ELR (cell line): ENCODE data around the gene ADAMTSL5.
"Not testable (repeated sequence)": the region's sequence is repeated elsewhere in the genome, so short reads cannot be mapped to it uniquely, and the experiment has no call there.

Experiments used
- DNase-seq: peaks from one replicate; pipeline ENCODE4 v3.0.0-alpha.2; 2015; ENCODE audit warnings: low read depth

ADAMTSL5 gene, protein sequence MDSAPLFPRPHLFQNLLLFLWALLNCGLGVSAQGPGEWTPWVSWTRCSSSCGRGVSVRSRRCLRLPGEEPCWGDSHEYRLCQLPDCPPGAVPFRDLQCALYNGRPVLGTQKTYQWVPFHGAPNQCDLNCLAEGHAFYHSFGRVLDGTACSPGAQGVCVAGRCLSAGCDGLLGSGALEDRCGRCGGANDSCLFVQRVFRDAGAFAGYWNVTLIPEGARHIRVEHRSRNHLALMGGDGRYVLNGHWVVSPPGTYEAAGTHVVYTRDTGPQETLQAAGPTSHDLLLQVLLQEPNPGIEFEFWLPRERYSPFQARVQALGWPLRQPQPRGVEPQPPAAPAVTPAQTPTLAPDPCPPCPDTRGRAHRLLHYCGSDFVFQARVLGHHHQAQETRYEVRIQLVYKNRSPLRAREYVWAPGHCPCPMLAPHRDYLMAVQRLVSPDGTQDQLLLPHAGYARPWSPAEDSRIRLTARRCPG

DNA sequence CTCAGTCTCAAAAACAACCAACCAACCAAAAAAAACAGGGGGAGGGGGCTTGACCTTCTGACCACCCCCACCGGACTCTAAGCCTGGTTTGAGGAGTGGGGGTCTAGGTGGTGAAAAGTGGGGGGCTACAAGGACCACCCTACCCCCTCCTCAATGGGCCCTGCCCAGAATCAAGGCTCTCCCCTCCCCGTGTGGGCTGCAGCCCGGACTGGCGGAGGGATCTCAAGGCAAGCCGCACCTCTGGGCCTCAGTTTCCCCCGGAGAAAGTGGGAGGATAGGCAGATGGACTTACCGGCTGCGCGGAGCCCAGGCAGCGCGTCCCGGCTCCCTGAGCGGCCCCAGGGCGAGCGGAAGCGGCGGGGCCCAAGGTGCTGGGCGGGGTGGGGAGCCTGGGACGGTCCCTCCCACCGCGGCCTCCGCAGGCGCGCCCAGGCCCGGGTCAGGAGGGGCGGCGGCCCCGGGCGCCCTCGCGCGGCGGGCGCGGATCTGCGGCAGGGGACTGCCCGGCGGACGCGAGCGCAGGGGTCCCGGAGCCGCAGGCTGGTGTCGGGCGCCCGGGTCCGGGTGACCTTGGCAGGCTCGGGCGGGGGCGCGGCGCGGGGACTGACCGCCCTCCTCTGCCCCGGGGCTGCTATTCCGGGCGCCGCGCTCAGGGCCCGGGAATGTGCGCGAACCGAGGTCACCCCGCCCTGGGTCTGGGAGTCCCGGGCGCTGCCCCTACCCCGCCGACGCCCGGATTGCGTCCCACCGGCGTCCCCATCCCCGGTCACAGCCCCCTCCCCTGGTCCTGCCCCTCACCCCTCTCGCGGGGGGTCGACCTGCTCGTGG is at the start of gene ADAMTSL5:
Gene ADAMTSL5 (minus strand): TSS at position 349 of the 828 bp plus-strand sequence. CDS start 2,076 bp downstream, outside the sequence.
- DNase-seq: peak; percentile 81

DNA sequence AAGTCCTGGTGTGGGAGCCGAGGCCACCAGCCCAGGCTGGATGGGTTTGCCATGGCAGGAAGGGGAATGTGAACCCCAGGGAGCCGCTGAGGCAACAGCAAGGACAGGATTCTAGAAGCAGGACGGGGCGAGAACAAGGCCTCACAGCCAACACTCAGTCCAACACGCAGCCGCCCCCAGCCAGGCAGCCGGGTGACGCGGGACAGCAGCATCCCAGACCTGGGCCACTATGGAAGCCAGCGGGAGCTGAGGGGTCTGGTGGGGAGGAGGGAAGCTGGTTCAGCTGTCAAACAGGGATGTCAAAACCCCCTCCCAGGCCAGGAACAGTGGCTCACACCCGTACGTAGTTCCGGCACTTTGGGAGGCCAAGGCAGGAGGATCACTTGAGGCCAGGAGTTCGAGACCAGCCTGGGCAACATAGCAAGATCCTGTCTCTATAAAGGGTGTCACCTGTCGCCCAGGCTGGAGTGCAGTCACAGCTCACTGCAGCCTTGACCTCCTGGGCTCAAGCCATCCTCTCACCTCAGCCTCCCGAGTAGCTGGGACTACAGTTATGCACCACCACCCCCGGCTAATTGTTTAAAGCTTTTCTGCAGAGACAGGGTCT is 48.5 kb upstream of the ADAMTSL5 start:
- no peak for DNase-seq

DNA sequence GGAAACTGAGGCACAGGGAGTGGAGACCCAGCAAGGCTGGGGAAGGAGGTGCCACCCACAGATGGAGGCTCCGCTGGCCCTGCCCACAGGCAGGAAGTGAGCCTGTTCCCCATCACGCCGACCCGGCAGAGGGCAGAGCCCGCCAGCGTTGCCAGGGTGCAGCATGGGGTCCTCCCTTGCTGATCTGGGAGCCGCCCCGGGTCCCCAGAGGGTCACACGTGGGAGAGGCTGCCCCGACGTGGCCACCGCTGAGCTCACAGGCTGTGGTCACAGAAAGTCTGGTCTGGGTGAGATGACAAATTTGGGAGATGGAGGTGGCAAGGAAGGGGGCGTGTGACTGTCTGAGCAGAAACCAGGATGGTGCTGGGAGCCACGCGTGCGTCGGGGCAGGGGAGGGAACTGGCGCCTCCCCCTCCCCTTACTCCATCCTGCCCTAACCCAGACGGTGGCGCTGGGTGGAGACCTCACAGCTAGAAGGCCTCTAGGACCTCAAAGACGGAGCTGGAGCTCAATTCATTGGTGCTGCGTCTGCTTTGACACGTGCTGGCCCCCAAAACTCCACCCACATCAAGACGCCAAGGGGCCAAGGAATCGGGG is 47.6 kb upstream of the ADAMTSL5 start:
- no peak for DNase-seq

DNA sequence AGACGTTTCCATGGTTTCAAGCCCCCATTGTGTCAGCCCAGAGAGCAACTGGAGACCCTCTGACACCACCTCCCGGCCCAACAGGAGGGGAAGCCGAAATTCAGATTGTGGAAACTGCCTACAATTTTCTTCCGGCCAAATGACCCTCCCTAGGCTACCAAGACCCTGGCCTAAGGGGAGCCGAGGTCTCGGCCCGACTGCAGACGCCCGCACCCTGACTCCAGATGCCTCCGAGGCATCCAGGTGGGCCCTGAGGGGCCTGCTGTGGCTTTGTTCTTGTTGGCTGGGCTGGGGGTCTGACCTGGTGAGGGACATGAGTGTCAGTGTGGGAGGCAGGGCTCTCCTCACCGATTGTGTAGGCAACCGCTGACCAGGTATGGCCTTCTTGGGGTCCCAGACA is 45.7 kb upstream of the ADAMTSL5 start:
- DNase-seq: no peak

DNA sequence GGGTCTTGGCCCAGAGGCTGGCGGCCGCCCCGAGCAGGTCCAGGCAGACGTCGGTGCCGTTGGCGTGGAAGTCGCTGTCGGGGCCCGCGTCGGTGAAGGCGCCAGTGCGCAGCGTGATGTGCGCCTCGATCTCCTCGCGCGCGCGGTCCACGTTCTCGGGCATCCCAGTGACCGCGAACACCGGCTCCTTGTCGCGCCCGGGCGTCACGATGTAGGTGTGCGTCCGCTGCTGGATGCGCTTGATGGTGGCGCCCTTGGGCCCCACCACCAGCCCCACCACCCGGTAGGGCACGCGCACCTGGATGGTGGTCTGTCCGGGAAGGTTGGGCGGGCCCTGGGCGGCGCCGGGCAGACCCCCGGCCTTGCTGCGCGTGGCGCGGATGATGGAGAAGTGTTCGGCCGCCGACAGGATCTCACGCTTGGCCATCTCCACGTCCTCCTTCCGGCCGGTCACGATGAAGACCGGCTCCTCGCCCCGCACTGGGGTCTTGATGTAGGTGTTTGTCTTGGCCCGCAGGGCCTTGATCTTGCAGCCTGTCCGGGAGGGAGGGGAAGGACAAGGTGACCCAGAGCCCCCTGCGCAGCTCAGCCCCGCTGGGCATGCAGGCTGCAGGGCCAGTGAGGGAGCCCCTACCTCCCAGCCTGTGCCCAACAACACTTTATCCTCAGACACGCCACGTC is 43.7 kb upstream of the ADAMTSL5 start:
- no peak for DNase-seq

DNA sequence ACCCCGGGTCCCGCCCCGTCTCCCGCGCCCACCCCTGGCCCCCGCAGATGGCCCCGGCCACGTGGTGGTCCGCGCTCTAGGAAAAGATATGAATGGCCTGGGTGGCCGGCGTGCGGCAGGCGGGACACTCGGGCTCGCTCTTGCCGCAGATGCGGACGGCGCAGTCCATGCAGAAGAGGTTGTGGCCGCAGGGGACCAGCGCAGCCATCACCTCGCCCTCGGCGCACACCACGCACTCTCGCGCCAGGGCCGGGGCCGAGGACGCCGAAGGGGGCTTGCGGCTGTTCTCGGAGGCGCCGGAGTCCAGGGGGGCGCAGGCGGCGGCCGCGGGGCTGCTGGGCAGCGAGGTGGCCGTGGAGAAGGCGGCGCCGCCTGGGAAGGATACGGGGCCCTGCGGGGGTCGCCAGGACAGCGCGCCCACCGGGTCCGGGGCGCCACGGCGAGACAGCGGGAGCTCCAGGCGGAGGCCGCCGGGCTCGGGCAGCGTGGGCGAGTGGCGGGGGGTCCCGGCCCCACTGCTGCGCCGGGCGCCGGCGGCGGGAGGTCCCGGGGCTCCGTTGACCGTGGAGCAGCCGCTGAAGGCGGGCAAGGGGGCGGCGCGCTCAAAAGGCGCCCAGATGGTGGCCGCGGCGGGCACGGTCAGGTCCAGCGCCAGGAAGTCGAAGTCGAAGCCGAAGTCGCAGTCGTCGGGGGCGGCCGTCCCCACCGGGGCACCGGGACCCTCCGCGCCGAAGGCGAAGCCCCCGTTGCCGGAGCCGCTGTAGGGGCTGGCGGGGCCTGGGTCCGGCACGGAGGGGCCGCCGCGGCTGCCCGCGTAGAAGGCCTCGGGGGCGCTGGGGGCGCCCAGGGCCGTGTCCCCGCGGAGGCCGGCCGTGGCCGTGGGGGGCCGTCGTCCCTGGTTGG is 42.9 kb upstream of the ADAMTSL5 start:
- DNase-seq: no peak

DNA sequence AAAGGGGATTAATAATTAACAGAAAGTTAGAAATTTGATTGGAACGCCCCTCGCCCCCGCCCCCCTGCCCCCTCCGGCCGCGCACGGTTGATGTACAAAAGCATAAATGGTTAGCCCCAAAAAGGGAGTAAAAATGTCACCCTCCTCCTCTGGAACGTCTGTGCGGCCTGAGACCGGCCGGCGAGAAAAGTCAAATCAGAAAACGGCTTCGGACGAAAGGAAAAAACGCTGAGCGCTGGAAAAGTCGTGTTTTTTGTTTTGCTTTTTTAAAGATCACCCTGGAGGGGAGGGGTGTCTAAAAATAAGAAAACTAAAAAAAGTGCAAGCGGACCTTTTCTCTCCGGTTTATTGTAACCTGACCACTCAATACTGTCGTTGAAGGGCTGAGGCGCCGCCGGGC is 42.1 kb upstream of the ADAMTSL5 start:
- DNase-seq: no peak

DNA sequence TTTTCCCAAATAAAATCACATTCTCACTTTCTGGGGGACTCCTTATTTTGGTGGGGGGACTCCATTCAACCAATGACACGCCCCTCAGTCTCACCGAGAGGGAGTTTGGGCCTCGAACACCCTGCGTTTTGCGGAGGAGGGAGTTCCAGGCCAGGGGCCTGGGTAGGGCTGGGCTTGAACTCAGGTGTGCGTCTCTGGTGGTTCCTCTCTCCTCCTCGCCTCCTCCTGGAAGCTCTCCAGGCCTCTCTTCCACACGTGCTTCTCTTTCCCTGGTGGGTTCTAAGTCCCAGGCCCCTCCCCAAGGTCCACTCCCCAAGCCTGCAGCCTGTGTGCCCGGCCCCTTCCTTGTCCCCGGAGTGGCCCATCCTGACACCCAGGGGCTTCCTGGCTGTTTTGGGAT is 40.6 kb upstream of the ADAMTSL5 start:
- no peak for DNase-seq

DNA sequence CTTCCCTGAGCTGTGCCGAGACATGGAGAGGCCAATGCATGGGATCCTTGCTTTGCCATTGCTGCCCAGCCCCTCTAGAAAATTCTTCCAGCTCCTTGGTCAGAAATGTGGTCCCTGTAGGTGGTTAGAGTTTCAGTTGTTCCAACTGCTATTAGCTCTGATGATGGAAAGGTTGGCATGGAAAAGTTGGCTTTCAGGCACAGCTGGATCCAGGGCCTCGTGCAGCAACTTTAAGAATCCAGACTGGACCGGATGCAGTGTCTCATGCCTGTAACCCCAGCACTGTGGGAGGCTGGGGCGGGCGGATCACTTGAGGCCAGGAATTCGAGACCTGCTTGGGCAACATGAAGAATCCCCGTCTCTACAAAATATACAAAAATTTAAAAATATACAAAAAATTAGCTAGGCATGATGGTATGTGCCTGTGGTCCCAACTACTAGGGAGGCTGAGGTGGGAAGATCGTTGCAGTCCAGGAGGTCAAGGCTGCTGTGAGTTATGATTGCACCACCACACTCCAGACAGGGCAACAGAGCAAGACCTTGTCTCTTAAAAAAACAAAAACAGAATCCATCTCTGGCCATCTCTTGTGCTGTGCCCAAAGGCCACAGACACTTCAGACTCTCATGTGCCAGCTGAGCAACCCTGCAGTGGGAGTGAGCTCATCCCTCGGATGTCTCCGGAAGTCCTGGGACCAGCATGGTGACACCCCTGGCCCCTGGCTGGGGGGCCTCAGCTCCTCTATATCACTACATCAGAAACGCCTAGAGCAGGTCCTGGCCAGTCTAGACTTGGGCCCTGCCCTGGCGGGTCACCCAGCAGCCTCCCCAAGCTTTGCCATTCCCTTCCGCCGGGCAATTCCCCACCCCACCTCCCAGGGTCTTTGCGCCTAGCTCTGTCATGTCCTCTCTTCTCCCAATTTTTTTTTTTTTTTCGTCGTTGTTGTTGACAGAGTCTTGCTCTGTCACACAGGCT is 38.5 kb upstream of the ADAMTSL5 start:
- DNase-seq: no peak

DNA sequence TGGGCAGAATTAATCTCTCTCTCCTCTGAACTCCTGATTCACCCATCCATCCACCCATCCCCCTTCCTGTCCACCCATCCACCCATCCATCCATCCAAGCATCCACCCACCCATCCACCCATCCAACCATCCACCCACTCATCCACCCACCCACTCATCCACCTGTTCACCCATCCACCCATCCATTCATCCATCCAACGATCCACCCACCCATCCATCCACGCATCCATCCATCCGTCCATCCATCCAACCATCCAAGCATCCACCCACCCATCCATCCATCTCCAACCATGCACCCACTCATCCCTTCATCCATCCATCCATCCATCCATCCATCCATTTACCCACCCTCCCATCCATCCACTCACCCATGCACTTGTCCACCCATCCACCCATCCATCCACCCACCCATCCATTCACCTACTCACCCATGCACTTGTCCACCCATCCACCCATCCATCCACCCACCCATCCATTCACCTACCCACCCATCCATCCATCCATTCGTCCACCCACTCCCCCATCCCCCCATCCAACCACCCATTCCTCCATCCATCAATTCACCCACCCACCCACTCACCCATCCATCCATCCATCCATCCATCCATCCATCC is 36.6 kb upstream of the ADAMTSL5 start:
- DNase-seq: no peak

DNA sequence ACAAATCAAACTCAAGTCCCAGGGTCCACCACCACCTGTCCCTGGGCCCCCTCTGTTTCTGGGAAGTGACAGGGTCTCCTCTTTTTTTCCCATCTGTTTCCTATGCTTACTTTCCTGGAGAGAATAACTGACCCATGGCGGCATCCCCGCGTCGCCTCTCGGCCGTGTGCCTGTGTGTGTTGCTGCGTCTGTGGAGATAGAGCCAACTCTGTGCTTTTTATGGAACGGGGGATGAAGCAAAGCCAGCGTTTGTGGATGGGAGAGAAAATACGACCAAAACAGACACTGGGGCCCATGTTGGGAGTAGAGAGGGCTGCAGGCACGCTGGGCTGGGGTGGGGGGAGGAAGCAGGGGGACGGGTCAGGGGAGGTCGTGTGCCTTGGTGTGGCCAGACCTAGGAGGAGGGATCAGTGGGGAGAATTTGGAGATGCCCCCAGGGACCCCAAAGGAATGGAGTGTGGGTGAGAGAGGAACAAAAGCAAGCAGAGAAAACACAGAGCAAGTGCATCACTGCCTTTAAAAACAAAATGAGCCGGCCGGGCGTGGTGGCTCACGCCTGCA is 27.6 kb upstream of the ADAMTSL5 start:
- no peak for DNase-seq

DNA sequence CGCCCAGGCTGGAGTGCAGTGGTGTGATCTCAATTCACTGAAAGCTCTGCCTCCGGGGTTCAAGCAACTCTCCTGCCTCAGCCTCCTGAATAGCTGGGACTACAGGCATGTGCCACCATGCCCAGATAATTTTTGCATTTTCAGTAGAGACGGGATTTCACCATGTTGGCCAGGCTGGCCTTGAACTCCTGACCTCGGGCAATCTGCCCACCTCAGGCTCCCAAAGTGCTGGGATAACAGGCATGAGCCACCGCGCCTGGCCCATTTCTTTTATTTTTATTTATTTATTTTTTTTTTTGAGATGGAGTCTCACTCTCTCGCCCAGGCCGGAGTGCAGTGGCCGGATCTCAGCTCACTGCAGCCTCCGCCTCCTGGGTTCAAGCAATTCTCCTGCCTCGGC is 26.9 kb upstream of the ADAMTSL5 start:
- DNase-seq: not testable (repeated sequence)

DNA sequence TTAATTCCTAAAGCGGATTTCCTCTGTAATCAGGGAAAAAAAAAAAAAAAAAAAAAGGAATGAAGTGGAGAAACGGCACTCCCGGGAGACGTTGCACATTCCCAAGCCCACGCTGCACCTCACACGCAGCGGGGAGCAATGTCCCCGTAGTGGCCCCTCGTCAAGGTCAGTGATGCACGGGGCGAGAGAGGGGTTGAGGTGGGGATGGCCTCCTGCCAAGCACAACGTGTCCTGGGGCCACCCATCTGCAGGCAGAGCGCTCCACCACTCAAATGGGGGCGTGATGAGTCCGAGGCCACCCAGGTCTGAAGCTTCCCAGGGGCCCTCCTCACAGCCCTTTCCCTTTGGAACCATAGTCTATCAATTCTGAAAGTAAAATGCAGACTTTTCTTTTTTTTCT is 26.2 kb upstream of the ADAMTSL5 start:
- no peak for DNase-seq

DNA sequence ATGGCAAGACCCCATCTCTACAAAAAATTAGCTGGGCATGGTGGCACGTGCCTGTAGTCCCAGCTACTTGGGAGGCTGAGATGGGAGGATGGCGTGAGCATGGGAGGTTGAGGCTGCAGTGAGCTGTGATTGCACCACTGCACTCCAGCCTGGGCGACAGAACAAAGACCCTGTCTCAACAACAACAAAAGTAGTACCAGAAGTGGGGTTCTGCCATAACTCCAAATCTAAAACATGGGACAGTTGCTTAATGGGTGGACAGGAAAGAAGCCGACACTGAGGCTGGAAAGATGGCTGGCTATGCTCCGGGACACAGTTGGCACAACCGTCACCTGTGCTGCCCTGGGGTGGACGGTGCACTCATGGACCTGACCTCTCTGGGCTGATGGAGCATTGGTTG is 22.9 kb upstream of the ADAMTSL5 start:
- not testable (repeated sequence) for DNase-seq

DNA sequence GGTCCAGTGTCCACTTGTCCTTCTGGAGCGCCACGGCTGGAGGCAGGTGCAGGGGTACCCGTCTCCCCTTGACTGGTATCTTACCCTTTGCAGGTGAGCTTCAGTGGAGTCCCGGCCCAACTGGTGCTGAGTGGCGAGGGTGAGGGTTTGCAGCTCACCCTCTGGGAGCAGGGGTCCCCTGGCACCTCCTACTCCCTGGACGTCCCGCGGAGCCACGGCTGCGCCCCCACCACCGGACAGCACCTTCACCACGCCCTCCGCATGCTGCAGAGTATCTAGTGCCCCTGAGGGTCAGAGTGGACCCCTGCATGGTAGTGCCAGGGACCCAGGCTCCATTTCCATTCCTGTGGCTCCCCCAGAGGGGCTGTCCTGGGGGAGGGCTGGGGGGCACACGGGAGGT is 22.2 kb upstream of the ADAMTSL5 start:
- DNase-seq: no peak

DNA sequence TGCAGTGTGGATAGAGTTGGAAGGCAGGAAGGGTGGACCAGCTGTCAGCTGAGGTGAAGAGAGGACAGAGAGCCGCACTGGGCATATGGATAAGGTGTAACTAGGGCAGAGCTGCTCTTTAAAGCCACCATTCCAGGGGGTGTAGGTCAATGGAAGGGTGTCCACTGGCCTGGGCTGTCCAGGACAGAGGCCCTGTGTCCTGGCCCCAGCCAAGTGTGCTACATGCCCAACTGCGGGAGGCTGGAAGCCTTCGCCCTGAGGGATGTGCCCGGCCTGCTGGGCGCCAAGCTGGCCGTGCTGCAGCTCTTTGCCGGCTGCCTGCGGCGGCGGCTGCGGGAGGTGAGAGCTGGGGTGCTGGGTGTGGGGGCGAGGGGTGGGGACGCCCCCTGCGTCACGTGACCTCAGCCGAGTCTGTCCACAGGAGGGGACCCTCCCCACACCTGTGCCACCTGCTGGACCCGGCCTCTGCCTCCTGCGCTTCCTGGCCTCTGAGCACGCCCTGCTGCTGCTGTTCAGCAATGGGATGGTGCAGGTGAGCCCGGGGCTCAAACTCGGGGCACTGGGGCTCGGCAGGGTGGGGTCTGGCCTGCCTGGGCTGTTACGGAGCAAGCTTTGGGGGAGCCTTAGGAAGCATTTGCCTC is 20.8 kb upstream of the ADAMTSL5 start:
- no peak for DNase-seq

DNA sequence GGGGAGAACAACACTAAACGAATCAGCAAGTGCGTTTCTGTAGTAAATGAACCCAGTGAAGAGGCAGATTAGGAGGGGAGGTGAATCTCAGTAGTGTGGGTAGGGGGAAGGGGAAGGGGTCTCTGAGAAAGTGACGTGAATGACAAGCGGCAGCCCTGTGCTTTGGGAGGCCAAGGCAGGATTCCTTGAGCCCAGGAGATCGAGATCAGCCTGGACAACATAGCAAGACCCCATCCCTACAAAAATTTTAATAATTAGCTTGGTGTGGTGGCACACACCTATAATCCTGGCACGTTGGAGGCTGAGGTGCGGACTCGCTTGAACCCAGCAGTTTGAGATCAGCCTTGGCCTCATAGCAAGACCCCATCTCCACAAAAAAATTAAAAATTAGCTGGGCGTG is 19.2 kb upstream of the ADAMTSL5 start:
- no peak for DNase-seq

DNA sequence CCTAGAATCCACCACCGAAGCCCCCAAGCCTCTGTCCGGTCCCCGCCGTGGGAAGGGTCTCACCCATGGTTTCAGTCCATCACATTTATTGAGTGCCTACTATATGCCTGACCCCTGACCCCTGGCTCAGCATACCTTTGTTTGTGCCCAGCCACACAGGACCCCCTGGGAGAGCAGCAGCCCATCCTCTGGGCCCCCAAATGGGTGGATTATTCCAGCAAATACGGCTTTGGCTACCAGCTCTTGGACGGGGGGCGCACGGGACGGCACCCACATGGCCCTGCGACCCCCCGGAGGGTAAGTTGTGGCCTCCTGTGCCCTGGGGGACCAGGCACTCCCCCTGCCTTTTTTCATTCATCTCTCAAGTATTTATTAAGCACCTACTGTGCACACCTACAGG is 18.8 kb upstream of the ADAMTSL5 start:
- no peak for DNase-seq
